Aorta (tissue), 5 donors: ENCODE measurements around the gene PAQR7. TPM values are rescaled to one million over a fixed set of nuclear protein-coding genes. Genes with fewer than 3 reads are reported as not detected.

Experiments used
- ATAC-seq: fragments of 200-7000 bp; cut with Tn5 transposase; one replicate; pipeline ENCODE4 v1.9.1; 2022; ENCODE audit warnings: moderate library complexity; ENCODE audit not compliant: low FRiP score
- DNase-seq, 2 donors: peaks; one replicate each; pipeline ENCODE4 v3.0.0-alpha.2; 2020
- H3K27ac ChIP-seq, 2 donors: one replicate each; pipeline ENCODE4 v1.5.1; 2013; ENCODE audit warnings: low read length in 2 of 2, mild to moderate bottlenecking in 2 of 2, moderate library complexity in 2 of 2, control low read depth in 1 of 2, inconsistent platforms in 1 of 2, low read depth in 1 of 2
- H3K27me3 ChIP-seq, 2 donors: one replicate each; pipeline ENCODE4 v1.6.1; 2013; ENCODE audit warnings: control low read depth in 1 of 2, low read length in 1 of 2, mild to moderate bottlenecking in 1 of 2, moderate library complexity in 1 of 2; ENCODE audit not compliant: insufficient read depth in 2 of 2, control insufficient read depth in 1 of 2
- H3K36me3 ChIP-seq, 2 donors: one replicate each; pipeline ENCODE4 v1.6.1; 2013; ENCODE audit warnings: control low read depth in 1 of 2, low read length in 1 of 2, mild to moderate bottlenecking in 1 of 2; ENCODE audit not compliant: insufficient read depth in 2 of 2, control insufficient read depth in 1 of 2
- H3K4me1 ChIP-seq, 2 donors: one replicate each; pipeline ENCODE4 v1.6.1; 2013; ENCODE audit warnings: low read length in 2 of 2, control low read depth in 1 of 2, mild to moderate bottlenecking in 1 of 2, moderate library complexity in 1 of 2; ENCODE audit not compliant: insufficient read depth in 2 of 2, control insufficient read depth in 1 of 2
- H3K4me3 ChIP-seq, 2 donors: one replicate each; pipeline ENCODE4 v1.5.1; 2013; ENCODE audit warnings: low read length in 2 of 2, control low read depth in 1 of 2, mild to moderate bottlenecking in 1 of 2
- H3K9me3 ChIP-seq: one replicate; pipeline ENCODE4 v1.6.1; 2013; ENCODE audit warnings: mild to moderate bottlenecking, low read length; ENCODE audit not compliant: control insufficient read depth
- WGBS, 2 donors: extraction: QIAGEN DNeasy Blood & Tissue Kit; methylation state at CpG; one replicate each; pipeline ENCODE4 v1.1.7; 2013; 5-methylcytosine and 5-hydroxymethylcytosine counted together
- intact Hi-C, 2 donors: fragments of 100-400 bp; cut with DNase I; formaldehyde crosslinking; loops; one replicate each; pipeline versions ENCODE4 v1.14.2 to v1.15.0; 2022
- polyA plus RNA-seq, 2 donors: library from polyadenylated mRNA; stranded (reverse); fragments of 200-250 nt; gene quantifications; one replicate each; pipeline ENCODE4 v1.2.3, GENCODE V29; 2013
- total RNA-seq, 2 donors: library from RNA; stranded (reverse); fragmentation: NEBNext Ultra II Directional; extraction: Animal tissue kit (Norgen Biotek cat#: 25700); gene quantifications; one replicate each; pipeline ENCODE4 v1.2.1, GENCODE V29; 2021
- donor health status: healthy with polysubstance abuse.
- donor health status: Bipolar disorder and iron deficiency.
- donor health status: DM: no; HTN: no; CAD: no.
- donor health status: DM: no; HTN: no; CAD: no.
- donor health status: DM: yes; HTN: yes; CAD: no.

PAQR7 gene
- total and polyA plus RNA-seq, 4 donors, result 6.4 to 11.3 (median 8.2) TPM

DNA sequence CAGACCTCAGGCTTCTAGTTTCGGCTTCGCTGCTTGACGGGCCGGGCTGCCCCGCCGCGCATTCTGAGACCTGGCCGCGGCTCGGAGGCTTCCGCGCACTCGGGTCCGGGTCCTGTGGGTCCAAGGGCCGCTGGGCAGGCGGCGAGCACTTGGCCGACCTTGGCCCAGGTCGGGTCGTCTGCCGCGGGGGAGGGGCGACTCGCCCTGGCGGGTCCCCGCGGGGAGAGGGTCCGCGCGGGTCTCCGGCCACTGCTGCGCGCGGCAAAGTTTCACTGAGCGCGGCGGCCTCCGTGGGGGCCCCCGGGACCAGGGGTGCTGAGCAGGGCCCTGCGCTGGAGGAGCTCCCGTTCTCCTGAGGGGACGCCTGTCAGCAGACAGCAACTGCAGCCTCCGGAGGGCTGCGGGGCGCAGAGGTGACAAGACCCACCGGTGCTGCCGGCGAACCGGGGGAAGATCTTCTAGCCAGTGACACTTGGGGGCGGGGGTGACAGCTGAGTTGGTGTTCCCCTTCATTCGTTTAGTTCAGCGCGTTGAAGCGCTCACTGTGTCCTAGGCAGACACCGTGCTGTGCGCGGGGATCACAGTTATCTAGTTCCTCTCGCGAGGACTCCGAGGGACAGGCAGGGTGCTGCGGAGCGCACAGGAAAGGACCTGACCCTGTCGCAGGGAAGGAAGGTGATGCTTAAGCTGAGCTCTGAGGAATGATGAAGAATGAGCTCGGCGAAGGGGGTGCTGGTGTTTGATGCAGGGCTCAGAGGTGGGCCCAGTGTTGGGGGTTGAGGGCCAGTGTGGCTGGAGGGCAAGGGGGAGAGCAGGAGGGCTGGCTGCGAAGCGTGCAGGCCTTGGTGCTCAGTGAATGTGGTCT, 55.0 kb downstream of the PAQR7 start:
- intact Hi-C loops, result loop anchor here (5.0 kb wide), 1 partner anchor 177 kb away; the partner anchor contains the start of gene PAFAH2 (in 2 of the 2)
- Histone ChIP-seq H3K27ac (peak overlapping the region in 1 of 2 donors; percentile 58), H3K27me3 (no peaks in the 10 kb centered on the region), H3K4me3 (peak overlapping the region; percentile 77 to 88), H3K36me3 (no peaks in the 10 kb centered on the region), H3K4me1 (no peaks in the 10 kb centered on the region), H3K9me3 (no peaks in the 10 kb centered on the region)
- WGBS, 2 donors, result 1% methylated on average over 64 to 67 of the region's 67 CpGs
- peak in 1 of 2 donors; percentile 75 for DNase-seq
- peak; percentile 49 for ATAC-seq

DNA sequence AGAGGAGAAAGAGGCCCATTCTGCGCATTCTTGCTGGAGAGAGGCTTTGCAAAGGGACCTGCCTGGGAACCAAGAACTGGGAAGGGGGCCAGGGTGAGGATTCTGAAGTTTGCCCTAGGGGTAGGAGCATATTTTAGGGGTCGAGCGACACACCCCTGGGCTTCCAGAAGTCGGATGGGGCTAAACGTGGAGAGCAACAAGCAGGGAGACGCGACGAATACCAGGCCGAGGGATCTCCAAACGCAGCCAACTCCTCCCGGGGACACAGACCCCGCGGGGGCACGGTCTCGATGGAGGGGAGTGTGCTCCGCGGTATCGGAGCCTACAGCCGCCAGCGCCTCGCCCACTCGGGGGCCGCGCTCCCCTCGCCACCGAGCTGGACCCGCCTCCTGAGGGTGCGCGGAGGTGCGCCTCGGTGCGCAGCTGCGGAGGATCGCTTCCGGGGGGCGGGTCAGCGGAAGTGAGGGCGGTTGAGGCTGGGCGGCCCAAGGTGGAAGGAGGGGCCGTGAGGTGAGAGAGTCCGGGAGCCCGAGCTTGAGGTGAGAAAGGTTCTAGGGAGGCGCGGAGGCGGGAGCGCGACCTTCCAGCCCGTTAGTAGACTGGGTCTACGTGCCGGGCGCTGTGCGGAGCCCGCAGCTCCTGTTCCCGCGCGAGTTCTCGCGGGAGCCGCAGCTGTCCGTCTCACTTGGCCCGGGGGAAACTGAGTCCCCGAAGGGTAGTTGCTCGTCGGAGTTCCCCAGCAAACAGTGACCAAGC, 55.8 kb downstream of the PAQR7 start, which contains the start of gene MTFR1L:
TSS of gene MTFR1L (plus strand) at position 464 of the 756 bp plus-strand sequence. CDS start 3,151 bp downstream, outside the sequence.
- intact Hi-C loops, result loop anchor here (5.0 kb wide), 2 partner anchors 178 to 572 kb away; partner anchors contain the start of genes PAFAH2 (in 2 of the 2) and RSRP1 (in 1 of the 2)
- WGBS, 2 donors, result 0 to 1% methylated on average over 53 to 64 of the region's 64 CpGs
- DNase-seq, result peak; percentile 93 to 96
- ATAC-seq, result peak; percentile 94
- H3K36me3 ChIP-seq, result no peaks in the 10 kb centered on the region
- H3K27ac ChIP-seq, result peak within 1 kb of the TSS in 1 of 2 donors; percentile 80
- H3K27me3 ChIP-seq, result no peaks in the 10 kb centered on the region
- H3K4me1 ChIP-seq, result no peaks in the 10 kb centered on the region
- peak within 1 kb of the TSS; percentile 77 to 88 for H3K4me3 ChIP-seq
- H3K9me3 ChIP-seq, result no peaks in the 10 kb centered on the region

DNA sequence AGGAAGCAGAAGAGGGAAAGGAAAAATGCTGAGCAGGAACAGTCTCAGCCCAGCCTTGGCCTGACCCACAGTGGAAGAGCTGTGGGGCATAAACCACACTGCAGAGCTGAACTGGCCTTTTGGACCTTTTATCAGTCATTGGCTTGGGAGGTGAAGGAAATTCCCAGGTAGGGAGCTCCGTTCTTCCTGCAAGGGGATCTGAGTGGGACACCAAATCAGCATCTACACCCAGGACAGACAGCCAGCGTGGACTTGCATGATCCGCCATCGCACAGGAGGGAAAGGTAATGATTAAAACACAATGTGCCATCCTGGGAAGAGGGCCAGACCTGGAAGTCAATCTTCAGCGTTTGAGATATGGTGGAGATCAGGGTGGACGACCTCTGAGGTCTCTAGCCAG, 56.9 kb downstream of the PAQR7 start:
- Histone ChIP-seq H3K9me3 (no peaks in the 10 kb centered on the region), H3K36me3 (peaks cover 0 to 4% of the 10 kb centered on the region in 2 donors), H3K4me3 (no peak overlapping the region), H3K27me3 (no peaks in the 10 kb centered on the region), H3K27ac (peak overlapping the region in 1 of 2 donors; percentile 13), H3K4me1 (no peaks in the 10 kb centered on the region)
- DNase-seq, result no peak
- intact Hi-C loops, result loop anchor here in 1 of 2 donors (5.0 kb wide), 1 partner anchor 571 kb away; the partner anchor contains the start of gene RSRP1
- no peak for ATAC-seq
- WGBS, 2 donors, result 49 to 57% methylated on average over 6 of the region's 6 CpGs

DNA sequence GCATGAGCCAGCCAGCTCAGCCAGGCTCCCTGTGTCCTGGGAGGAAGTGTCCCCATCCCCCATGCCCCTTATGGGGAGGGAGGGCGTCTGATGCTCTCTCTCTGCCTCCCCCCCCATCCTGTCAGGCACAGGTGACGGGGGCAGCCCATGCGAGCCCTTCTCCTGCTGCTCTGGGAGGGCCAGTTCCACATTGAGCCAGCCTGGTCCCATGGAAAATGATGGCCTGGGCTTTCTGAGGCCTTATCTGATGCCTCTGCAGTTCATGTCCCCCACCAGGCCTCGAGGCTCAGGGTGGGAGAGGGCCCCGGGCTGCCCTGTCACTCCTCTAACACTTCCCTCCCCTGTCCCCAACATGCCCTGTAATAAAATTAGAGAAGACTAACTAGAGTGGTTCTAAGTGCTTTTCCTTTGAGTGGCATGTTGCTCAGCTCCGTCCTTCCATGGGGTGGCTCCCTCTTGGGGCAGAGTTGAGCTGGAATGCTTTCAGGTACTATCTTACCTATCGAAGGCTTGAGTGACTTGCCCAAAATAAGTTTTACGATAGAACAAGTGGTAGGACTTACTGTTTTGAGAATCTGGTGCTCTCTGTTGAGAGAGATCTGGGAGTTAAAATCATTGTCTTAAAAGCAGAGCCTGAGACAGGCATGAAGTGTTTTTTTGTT, 57.5 kb downstream of the PAQR7 start:
- Histone ChIP-seq H3K27me3 (no peaks in the 10 kb centered on the region), H3K9me3 (no peaks in the 10 kb centered on the region), H3K36me3 (peaks cover 0 to 4% of the 10 kb centered on the region in 2 donors), H3K4me1 (no peaks in the 10 kb centered on the region), H3K4me3 (no peak overlapping the region), H3K27ac (no peak overlapping the region)
- WGBS, 2 donors, result 36 to 42% methylated on average over 8 of the region's 8 CpGs
- ATAC-seq (no peak), DNase-seq (no peak)
- intact Hi-C loops, result loop anchor here in 1 of 2 donors (5.0 kb wide), 1 partner anchor 571 kb away; the partner anchor contains the start of gene RSRP1

DNA sequence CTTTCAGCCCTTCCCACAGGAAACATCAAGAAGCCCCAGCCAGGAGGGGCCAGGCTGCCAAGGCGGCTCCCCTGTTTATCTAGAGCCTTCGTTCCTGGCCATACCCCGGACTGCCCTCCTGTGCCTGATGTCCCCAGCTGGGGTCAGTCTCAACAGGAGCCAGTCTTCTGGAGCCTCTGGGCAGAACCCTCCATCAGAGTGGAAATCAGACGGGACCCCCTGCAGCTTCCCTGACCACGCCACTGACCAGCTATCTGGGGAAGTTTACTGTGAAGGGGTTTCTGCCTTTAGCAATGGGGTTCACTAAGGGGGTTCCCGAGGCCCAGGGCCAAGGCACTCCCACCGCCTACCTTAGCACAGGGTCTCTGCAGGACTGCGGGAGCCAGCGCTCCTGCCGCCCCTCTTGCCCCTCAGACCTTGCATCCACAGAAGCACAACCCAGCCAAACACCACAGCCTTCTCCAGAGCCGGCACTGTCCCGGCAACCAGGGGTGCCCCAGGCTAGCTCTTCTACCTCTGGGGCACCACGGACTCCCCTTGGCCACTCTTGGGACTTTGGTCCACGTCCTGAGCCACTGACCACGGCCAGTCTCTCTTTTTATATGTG, 59.3 kb downstream of the PAQR7 start:
- WGBS, 2 donors, result 83% methylated on average over 15 of the region's 15 CpGs
- intact Hi-C loops, result loop anchor here in 1 of 2 donors (5.0 kb wide), 1 partner anchor 569 kb away; the partner anchor contains the start of gene RSRP1
- no peak for ATAC-seq
- H3K4me1 ChIP-seq, result no peaks in the 10 kb centered on the region
- no peaks in the 10 kb centered on the region for H3K27me3 ChIP-seq
- H3K27ac ChIP-seq, result no peak overlapping the region
- no peaks in the 10 kb centered on the region for H3K9me3 ChIP-seq
- H3K36me3 ChIP-seq, result peaks cover 0 to 4% of the 10 kb centered on the region in 2 donors
- no peak for DNase-seq
- H3K4me3 ChIP-seq, result no peak overlapping the region

DNA sequence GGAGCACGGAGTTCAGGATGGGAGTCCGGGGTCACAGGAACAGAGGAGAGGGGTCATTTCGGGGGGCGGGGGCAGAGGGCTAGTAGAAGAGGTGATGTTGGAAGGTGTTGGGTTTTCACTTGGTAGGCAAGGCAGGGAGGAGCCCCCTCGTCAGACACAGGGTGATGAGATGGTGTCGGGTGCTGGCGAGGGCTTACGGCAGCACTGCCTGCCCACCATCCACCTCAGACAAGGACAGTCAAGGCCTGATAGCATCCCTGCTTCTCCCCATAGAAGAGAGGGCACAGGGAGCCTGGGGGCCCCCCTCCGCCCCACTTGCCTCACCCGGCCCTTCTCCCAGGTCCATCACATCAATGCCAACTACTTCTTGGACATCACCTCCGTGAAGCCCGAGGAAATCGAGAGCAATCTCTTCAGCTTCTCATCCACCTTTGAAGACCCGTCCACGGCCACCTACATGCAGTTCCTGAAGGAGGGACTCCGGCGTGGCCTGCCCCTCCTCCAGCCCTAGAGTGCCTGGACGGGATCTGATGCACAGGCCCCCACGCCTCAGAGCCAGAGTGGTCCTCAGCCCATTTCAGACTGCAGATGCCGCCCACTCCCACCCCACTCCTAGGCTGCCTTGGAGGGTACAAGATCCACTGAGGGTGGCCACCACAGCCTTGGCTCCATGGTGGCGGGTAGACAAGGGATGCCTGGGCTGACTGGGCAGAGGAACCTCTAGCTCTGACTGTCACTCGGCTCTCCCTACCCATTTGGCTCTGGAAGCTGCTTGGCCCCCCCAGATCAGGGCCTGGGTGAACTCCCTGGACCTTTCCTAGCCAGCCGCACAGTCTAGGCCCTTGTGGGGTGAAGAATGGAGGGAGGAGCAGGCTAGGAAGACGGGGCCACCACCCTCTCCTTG, 60.0 kb downstream of the PAQR7 start:
- Histone ChIP-seq H3K4me3 (no peak overlapping the region), H3K36me3 (peaks cover 0 to 4% of the 10 kb centered on the region in 2 donors), H3K4me1 (no peaks in the 10 kb centered on the region), H3K27ac (no peak overlapping the region), H3K9me3 (no peaks in the 10 kb centered on the region), H3K27me3 (no peaks in the 10 kb centered on the region)
- no peak for DNase-seq
- ATAC-seq, result no peak
- intact Hi-C loops, result loop anchor here in 1 of 2 donors (5.0 kb wide), 1 partner anchor 568 kb away; the partner anchor contains the start of gene RSRP1
- 88% methylated on average over 24 of the region's 24 CpGs for whole genome bisulfite sequencing, 2 donors

DNA sequence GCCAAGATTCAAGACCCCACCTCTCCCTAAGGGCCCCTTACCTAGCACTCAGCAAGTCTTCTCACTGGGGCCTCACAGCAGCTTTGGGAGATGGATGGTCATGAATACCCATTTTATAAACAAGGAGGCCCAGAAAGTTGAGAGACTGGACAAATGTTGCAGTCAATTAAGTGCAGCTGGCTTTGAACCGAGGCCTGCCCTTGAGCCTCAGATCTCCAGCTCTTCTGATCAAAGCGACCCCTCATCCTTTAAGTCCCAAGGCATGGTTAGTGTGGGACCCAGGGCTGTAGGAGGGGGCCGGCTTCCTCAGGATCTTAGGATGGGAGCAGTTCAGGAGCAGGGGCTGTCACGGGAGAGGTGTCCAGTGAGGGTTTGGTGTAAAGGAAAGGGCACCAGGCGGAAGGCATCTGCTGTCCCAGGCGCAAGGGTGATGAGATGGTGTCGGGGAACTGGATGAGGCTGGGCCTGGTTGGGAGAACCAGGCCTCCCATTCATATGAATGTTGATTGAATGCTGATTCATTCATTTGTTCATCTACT, 60.9 kb downstream of the PAQR7 start:
- Histone ChIP-seq H3K4me1 (no peaks in the 10 kb centered on the region), H3K9me3 (no peaks in the 10 kb centered on the region), H3K27me3 (no peaks in the 10 kb centered on the region), H3K27ac (no peak overlapping the region), H3K4me3 (no peak overlapping the region), H3K36me3 (peaks cover 0 to 4% of the 10 kb centered on the region in 2 donors)
- intact Hi-C loops, result loop anchor here in 1 of 2 donors (5.0 kb wide), 2 partner anchors 412 to 567 kb away; partner anchors contain the start of gene RSRP1
- ATAC-seq, result no peak
- WGBS, 2 donors, result 89 to 94% methylated on average over 7 of the region's 7 CpGs
- no peak for DNase-seq
